Naive thymus-derived CD4-positive, alpha-beta T cell (primary cell): ENCODE measurements around the gene SPTBN4. TPM values are rescaled to one million over a fixed set of nuclear protein-coding genes. Genes with fewer than 3 reads are reported as not detected.
"Not testable (repeated sequence)": the region's sequence is repeated elsewhere in the genome, so short reads cannot be mapped to it uniquely, and the experiment has no call there.

Source experiments
- ATAC-seq: fragments of 150-1000 bp; cut with Tn5 transposase; 2 replicates; pipeline ENCODE4 v1.10.0; 2021; ENCODE audit warnings: mild to moderate bottlenecking, moderate library complexity
- CTCF ChIA-PET: fragments of 350-600 bp; sonication (Branson Sonifier 250); formaldehyde crosslinking; loops from one replicate; lab custom pipeline; 2021; ENCODE audit warnings: antibody characterized with exemption; lab: Charles Lee
- POLR2A ChIA-PET: fragments of 350-600 bp; sonication (Branson Sonifier 250); formaldehyde crosslinking; loops from one replicate; lab custom pipeline; 2021; ENCODE audit warnings: antibody characterized with exemption, inconsistent platforms; lab: Charles Lee
- DNase-seq, 9 donors: peaks; one replicate each; pipeline versions ENCODE4 v3.0.0 to v3.0.0-alpha.2; 2020 to 2022; ENCODE audit warnings: mixed read lengths in 1 of 9
- H3K27ac ChIP-seq: one replicate; pipeline ENCODE4 v1.7.0; 2013; ENCODE audit warnings: mild to moderate bottlenecking, low read depth, low read length, moderate library complexity
- H3K27me3 ChIP-seq, 2 donors: one replicate each; pipeline ENCODE4 v1.7.0; 2013; ENCODE audit warnings: low read length in 2 of 2, mild to moderate bottlenecking in 2 of 2, moderate library complexity in 2 of 2; ENCODE audit not compliant: control insufficient read depth in 2 of 2, insufficient read depth in 2 of 2
- H3K36me3 ChIP-seq, 3 experiments: 1 replicate in 2 of 3; 2 replicates in 1 of 3; pipeline ENCODE4 v1.7.0; 2013; ENCODE audit warnings: low read length in 3 of 3, mild to moderate bottlenecking in 3 of 3, moderate library complexity in 1 of 3; ENCODE audit not compliant: insufficient read depth in 3 of 3, control insufficient read depth in 2 of 3
- H3K4me1 ChIP-seq, 2 donors: one replicate each; pipeline ENCODE4 v1.7.0; 2013; ENCODE audit warnings: low read length in 2 of 2, mild to moderate bottlenecking in 2 of 2, moderate library complexity in 1 of 2; ENCODE audit not compliant: control insufficient read depth in 2 of 2, insufficient read depth in 2 of 2
- H3K4me3 ChIP-seq: 2 replicates; pipeline ENCODE4 v1.7.0; 2013; ENCODE audit warnings: mild to moderate bottlenecking, low read length
- H3K9me3 ChIP-seq, 3 experiments: 1 replicate in 2 of 3; 2 replicates in 1 of 3; pipeline ENCODE4 v1.7.0; 2013; ENCODE audit warnings: low read length in 3 of 3; ENCODE audit not compliant: control insufficient read depth in 2 of 3
- H3K27ac Mint-ChIP-seq, 9 donors: one replicate each; pipeline ENCODE4 v1.8.0; 2020 to 2022; ENCODE audit warnings: mixed read lengths in 9 of 9, mild to moderate bottlenecking in 8 of 9, moderate library complexity in 5 of 9, inconsistent platforms in 2 of 9
- H3K27me3 Mint-ChIP-seq, 5 donors: one replicate each; pipeline ENCODE4 v1.8.0; 2021 to 2022; ENCODE audit warnings: mixed read lengths in 5 of 5, mild to moderate bottlenecking in 1 of 5
- H3K36me3 Mint-ChIP-seq, 5 donors: one replicate each; pipeline ENCODE4 v1.8.0; 2020 to 2022; ENCODE audit warnings: mixed read lengths in 5 of 5, mild to moderate bottlenecking in 3 of 5, inconsistent platforms in 1 of 5
- H3K4me1 Mint-ChIP-seq, 7 donors: one replicate each; pipeline ENCODE4 v1.8.0; 2020 to 2022; ENCODE audit warnings: mixed read lengths in 7 of 7, mild to moderate bottlenecking in 3 of 7, inconsistent platforms in 1 of 7
- H3K4me3 Mint-ChIP-seq, 10 donors: one replicate each; pipeline ENCODE4 v1.8.0; 2020 to 2022; ENCODE audit warnings: mild to moderate bottlenecking in 10 of 10, mixed read lengths in 10 of 10, moderate library complexity in 6 of 10, inconsistent platforms in 2 of 10
- H3K9me3 Mint-ChIP-seq, 11 donors: one replicate each; pipeline ENCODE4 v1.8.0; 2020 to 2022; ENCODE audit warnings: mixed read lengths in 11 of 11, mild to moderate bottlenecking in 4 of 11, inconsistent platforms in 1 of 11, moderate library complexity in 1 of 11
- intact Hi-C, 2 donors: fragments of 100-400 bp; cut with micrococcal nuclease; formaldehyde crosslinking; loops; one replicate each; pipeline ENCODE4 v1.15.1; 2023
- polyA plus RNA-seq, 2 donors: library from polyadenylated mRNA; unstranded; fragments of 300-500 nt; fragmentation: Illumina TruSeq; gene quantifications; one replicate each; pipeline ENCODE4 v1.2.3, GENCODE V29; 2021
- total RNA-seq, 6 experiments: library from RNA in 5 of 6; stranded (reverse) in 5 of 6; gene quantifications; 1 replicate in 5 of 6; 2 replicates in 1 of 6; pipeline ENCODE4 v1.2.3 and lab custom pipeline; 2021 to 2026

SPTBN4 gene
- total and polyA plus RNA-seq, 7 experiments from 2014 or later: 0.20 to 1.5 (median 0.66) TPM; not detected in 1

DNA sequence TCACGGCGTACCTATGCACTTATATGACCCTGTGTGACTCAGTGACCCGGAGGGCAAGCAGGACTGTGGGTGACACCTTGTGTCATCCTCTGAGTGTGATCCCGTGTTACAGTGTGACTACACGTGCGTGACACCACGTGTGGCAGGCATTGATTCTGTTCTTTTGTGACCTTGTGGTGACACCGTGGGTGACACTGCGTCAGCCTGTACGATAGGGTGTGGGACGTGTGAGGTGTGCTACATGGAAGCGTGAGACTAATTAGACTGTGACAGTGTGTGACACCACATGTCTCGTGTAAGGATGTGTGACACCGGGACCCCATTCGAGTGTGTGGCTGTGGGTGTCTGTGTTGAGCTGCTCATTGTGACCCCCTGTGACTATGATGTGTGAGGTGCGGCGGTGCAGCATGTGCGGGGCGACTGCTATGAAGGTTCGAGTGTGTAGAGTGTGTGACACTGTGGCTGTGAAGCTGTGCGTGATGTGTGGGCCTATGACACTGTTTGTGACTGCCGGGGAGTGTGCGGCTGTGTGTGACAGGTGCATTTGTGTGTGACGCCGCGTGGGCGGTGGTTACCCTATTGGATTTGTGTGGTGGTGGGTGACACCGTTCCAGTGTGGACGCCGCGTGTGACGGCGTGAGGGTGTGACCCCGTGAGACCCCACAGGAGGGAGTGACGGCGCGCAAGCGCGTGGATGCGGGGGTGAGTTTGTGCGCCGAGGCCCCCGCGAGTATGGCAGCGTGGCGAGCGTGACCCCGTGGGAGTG lies 399 bp upstream of the SPTBN4 start:
- intact Hi-C loops: loop anchor here (1.0 to 10.0 kb wide), 8 partner anchors 63 to 1816 kb away; partner anchors contain the start of genes COQ8B (in 2 of the 2), ITPKC (in 2 of the 2), C19orf47 (in 1 of the 2) and HNRNPUL1 (in 1 of the 2)
- peak overlapping the region; percentile 44 for H3K4me3 ChIP-seq
- Mint-ChIP-seq H3K27ac (peak overlapping the region; percentile 58 to 94 (median 86)), H3K4me1 (peaks cover 18 to 27% (median 25%) of the 10 kb centered on the region in 7 donors), H3K27me3 (peaks cover 6 to 28% (median 7%) of the 10 kb centered on the region in 5 donors), H3K4me3 (peak overlapping the region; percentile 83 to 95 (median 86)), H3K9me3 (peaks cover 0 to 2% (median 0%) of the 10 kb centered on the region in 11 donors), H3K36me3 (peaks cover 0 to 6% (median 0%) of the 10 kb centered on the region in 5 donors)
- DNase-seq (peak in 2 of 9 donors; percentile 77 to 84), ATAC-seq (peak; percentile 66)
- peak overlapping the region; percentile 50 for H3K27ac ChIP-seq
- ChIA-PET POLR2A (interaction anchor here (0.5 to 4.5 kb wide), 11 partner anchors 8 to 257 kb away, joined by 3 to 47 read pairs (median 4); partner anchors contain the start of genes C19orf47, PLD3, SERTAD1 and SERTAD3), CTCF (interaction anchor here (0.6 to 5.7 kb wide), 5 partner anchors 20 to 168 kb away, joined by 3 to 33 read pairs (median 5); partner anchors contain the start of gene SERTAD1)
- H3K36me3 ChIP-seq: no peaks in the 10 kb centered on the region
- no peaks in the 10 kb centered on the region for H3K9me3 ChIP-seq
- H3K27me3 ChIP-seq: peaks cover 3 to 4% of the 10 kb centered on the region in 2 donors
- peaks cover 0 to 7% of the 10 kb centered on the region in 2 donors for H3K4me1 ChIP-seq

DNA sequence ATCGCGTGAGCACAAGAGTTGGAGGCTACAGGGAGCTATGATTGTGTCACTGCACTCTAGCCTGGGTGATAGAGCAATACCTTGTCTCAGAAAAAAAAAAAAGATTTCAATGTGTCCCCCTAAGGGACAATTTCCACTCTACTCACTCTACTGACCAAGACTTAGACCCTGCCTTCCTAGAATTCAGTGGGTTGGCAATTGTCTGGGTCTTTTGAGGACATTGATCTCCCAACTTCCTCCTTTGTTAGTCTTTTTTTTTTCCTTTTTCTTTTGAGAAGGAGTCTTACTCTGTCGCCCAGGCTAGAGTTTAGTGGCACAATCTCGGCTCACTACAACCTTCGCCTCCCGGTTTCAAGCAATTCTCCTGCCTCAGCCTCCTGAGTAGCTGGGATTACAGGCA lies 2.2 kb downstream of the SPTBN4 start:
- H3K9me3 ChIP-seq: no peaks in the 10 kb centered on the region
- Mint-ChIP-seq H3K27ac (no peak overlapping the region), H3K9me3 (no peaks in the 10 kb centered on the region), H3K36me3 (peaks cover 0 to 6% (median 0%) of the 10 kb centered on the region in 5 donors), H3K4me3 (peak overlapping the region in 3 of 10 donors; percentile 14 to 60 (median 14)), H3K4me1 (peaks cover 13 to 27% (median 23%) of the 10 kb centered on the region in 7 donors), H3K27me3 (peaks cover 6 to 28% (median 7%) of the 10 kb centered on the region in 5 donors)
- H3K4me1 ChIP-seq: peaks cover 0 to 7% of the 10 kb centered on the region in 2 donors
- no peak overlapping the region for H3K27ac ChIP-seq
- no peaks in the 10 kb centered on the region for H3K36me3 ChIP-seq
- H3K27me3 ChIP-seq: peaks cover 3 to 4% of the 10 kb centered on the region in 2 donors
- DNase-seq (no peak), ATAC-seq (no peak)
- no peak overlapping the region for H3K4me3 ChIP-seq
- POLR2A ChIA-PET: interaction anchor here (1.0 kb wide), 1 partner anchor 26 kb away, joined by 3 read pairs; no protein-coding TSS in a partner anchor
- intact Hi-C loops: loop anchor here (5.0 to 10.0 kb wide), 5 partner anchors 143 to 1813 kb away; partner anchors contain the start of genes COQ8B (in 2 of the 2), ITPKC (in 2 of the 2) and HNRNPUL1 (in 1 of the 2)
- CTCF ChIA-PET: no interaction called here

DNA sequence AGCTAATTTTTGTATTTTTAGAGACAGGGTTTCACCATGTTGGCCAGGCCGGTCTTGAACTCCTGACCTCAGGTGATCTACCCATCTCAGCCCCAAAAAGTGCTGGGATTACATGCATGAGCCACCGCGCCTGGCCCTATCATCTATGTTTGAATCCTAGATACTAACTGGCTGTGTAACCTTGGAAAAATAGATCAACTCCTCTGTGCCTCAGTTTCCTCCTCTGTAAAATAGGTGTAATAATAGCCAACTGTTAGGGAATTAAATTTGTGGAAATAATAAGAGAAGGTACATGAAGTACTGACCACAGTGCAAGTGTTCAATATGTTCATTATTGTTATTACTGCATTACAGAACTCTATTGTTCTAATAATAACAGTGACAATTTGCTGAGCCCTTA lies 4.3 kb downstream of the SPTBN4 start:
- no peaks in the 10 kb centered on the region for H3K9me3 ChIP-seq
- POLR2A ChIA-PET: no interaction called here
- H3K36me3 ChIP-seq: no peaks in the 10 kb centered on the region
- ATAC-seq (no peak), DNase-seq (no peak)
- CTCF ChIA-PET: interaction anchor here (0.7 kb wide), 1 partner anchor 306 kb away, joined by 4 read pairs; no protein-coding TSS in a partner anchor
- H3K27ac ChIP-seq: no peak overlapping the region
- peaks cover 3 to 4% of the 10 kb centered on the region in 2 donors for H3K27me3 ChIP-seq
- Mint-ChIP-seq H3K27me3 (peaks cover 6 to 25% (median 7%) of the 10 kb centered on the region in 5 donors), H3K4me3 (no peak overlapping the region), H3K4me1 (peaks cover 6 to 10% (median 7%) of the 10 kb centered on the region in 7 donors), H3K36me3 (peaks cover 0 to 6% (median 0%) of the 10 kb centered on the region in 5 donors), H3K9me3 (no peaks in the 10 kb centered on the region), H3K27ac (no peak overlapping the region)
- peaks cover 0 to 6% of the 10 kb centered on the region in 2 donors for H3K4me1 ChIP-seq
- intact Hi-C loops: no loop called here
- H3K4me3 ChIP-seq: no peak overlapping the region

DNA sequence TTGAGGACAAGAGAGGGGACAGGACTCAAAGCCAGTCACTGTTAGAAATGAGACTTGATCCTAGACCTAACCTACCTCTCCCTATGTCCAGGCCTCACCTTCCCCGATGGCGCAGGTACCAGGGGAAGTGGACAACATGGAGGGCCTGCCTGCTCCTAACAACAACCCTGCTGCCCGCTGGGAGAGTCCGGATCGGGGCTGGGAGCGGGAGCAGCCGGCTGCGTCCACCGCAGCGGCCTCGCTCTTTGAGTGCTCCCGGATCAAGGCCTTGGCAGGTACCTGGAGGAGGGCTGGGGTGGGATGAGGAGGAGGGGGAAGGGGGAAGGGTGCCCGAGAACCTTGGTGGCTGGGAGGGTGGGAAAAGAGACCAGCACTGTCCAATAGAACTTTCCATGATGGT lies 5.7 kb downstream of the SPTBN4 start:
- Histone ChIP-seq H3K27ac (no peak overlapping the region), H3K4me1 (no peaks in the 10 kb centered on the region), H3K9me3 (no peaks in the 10 kb centered on the region), H3K4me3 (no peak overlapping the region), H3K27me3 (peaks cover 3% of the 10 kb centered on the region in 2 donors), H3K36me3 (no peaks in the 10 kb centered on the region)
- ATAC-seq (no peak), DNase-seq (no peak)
- peaks cover 0 to 17% (median 0%) of the 10 kb centered on the region in 5 donors for H3K27me3 Mint-ChIP-seq
- no peaks in the 10 kb centered on the region for H3K36me3 Mint-ChIP-seq
- no peaks in the 10 kb centered on the region for H3K9me3 Mint-ChIP-seq
- H3K27ac Mint-ChIP-seq: no peak overlapping the region
- ChIA-PET POLR2A (no interaction called here), CTCF (no interaction called here)
- H3K4me1 Mint-ChIP-seq: peaks cover 0 to 3% (median 0%) of the 10 kb centered on the region in 7 donors
- intact Hi-C loops: no loop called here
- H3K4me3 Mint-ChIP-seq: no peak overlapping the region

DNA sequence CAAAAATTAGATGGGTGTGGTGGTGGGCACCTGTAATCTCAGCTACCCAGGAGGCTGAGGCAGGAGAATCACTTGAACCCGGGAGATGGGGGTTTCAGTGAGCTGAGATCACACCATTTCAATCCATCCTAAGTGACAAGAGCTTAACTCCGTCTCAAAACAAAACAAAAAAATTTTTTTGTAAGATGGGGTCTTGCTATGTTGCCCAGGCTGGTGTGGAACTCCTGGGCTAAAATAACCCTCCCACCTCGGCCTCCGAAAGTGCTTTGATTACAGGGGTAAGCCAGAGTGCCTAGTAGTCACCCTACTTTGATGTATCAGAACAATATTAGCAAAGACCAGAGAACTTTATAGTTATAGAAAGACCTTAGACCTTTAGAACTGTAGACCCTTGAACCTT lies 7.9 kb downstream of the SPTBN4 start:
- no peak for DNase-seq
- intact Hi-C loops: no loop called here
- Histone ChIP-seq H3K9me3 (no peaks in the 10 kb centered on the region), H3K4me3 (no peak overlapping the region), H3K27ac (no peak overlapping the region), H3K36me3 (no peaks in the 10 kb centered on the region), H3K4me1 (no peaks in the 10 kb centered on the region), H3K27me3 (no peaks in the 10 kb centered on the region)
- Mint-ChIP-seq H3K27ac (no peak overlapping the region), H3K9me3 (no peaks in the 10 kb centered on the region), H3K4me3 (no peak overlapping the region), H3K36me3 (no peaks in the 10 kb centered on the region), H3K27me3 (no peaks in the 10 kb centered on the region), H3K4me1 (no peaks in the 10 kb centered on the region)
- POLR2A ChIA-PET: interaction anchor here (1.3 kb wide), 1 partner anchor 9 kb away, joined by 4 read pairs; the partner anchor contains the start of gene BLVRB
- CTCF ChIA-PET: interaction anchor here (1.0 kb wide), 1 partner anchor 10 kb away, joined by 3 read pairs; no protein-coding TSS in a partner anchor
- ATAC-seq: no peak

DNA sequence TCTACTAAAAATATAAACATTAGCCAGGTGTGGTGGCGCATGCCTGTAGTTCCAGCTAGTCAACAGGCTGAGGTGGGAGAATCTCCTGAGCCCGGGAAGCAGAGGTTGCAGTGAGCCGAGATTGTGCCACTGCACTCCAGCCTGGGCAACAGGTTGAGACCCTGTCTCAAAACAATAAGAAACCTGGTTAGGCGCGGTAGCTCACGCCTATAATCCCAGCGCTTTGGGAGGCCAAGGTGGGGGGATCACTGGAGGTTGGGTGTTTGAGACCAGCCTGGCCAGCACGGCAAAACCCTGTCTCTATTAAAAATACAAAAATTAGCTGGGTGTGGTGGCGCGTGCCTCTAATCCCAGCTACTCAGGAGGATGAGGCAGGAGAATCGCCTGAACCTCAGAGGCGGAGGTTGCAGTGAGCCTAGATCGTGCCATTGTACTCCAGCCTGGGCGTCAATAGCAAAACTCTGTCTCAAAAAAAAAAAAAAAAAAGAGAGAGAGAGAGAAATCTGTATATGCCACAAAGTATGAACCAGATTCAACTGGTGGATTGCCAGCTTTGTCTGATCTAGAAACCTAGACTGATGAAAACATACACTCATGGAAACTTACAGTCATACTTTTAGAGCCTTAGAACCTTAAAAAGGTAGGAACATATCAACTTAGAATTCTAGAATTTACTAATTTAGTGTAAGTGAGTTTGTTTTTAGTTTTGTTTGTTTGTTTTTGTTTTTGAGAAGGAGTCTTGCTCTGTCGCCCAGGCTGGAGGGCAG lies 9.3 kb downstream of the SPTBN4 start:
- H3K36me3 Mint-ChIP-seq, H3K27me3 Mint-ChIP-seq, H3K27ac ChIP-seq, H3K27ac Mint-ChIP-seq, H3K4me3 Mint-ChIP-seq, H3K27me3 ChIP-seq, H3K9me3 Mint-ChIP-seq, ATAC-seq, intact Hi-C loops, H3K9me3 ChIP-seq, DNase-seq, H3K4me3 ChIP-seq, H3K4me1 ChIP-seq, H3K36me3 ChIP-seq, H3K4me1 Mint-ChIP-seq: not testable (repeated sequence)
- ChIA-PET CTCF (interaction anchor here (0.8 kb wide), 1 partner anchor 786 kb away, joined by 4 read pairs; no protein-coding TSS in a partner anchor), POLR2A (interaction anchor here (0.9 kb wide), 1 partner anchor 28 kb away, joined by 3 read pairs; no protein-coding TSS in a partner anchor)
